Stimulated activated CD4-positive, alpha-beta T cell treated with anti-CD3 and anti-CD28 coated beads, Interleukin-12 subunit alpha, Interleukin-12 subunit beta, amount 100 ng/mL, for 24 hours (primary cell): Measurements from ENCODE around the gene ADM.
A peak's percentile ranks its signal among the peaks of the same experiment; 100 is the strongest.

Source experiments
- DNase-seq, 2 experiments: peaks; one replicate each; pipeline ENCODE4 v3.0.0-alpha.2; 2020; ENCODE audit warnings: low read depth in 2 of 2

Gene ADM

DNA sequence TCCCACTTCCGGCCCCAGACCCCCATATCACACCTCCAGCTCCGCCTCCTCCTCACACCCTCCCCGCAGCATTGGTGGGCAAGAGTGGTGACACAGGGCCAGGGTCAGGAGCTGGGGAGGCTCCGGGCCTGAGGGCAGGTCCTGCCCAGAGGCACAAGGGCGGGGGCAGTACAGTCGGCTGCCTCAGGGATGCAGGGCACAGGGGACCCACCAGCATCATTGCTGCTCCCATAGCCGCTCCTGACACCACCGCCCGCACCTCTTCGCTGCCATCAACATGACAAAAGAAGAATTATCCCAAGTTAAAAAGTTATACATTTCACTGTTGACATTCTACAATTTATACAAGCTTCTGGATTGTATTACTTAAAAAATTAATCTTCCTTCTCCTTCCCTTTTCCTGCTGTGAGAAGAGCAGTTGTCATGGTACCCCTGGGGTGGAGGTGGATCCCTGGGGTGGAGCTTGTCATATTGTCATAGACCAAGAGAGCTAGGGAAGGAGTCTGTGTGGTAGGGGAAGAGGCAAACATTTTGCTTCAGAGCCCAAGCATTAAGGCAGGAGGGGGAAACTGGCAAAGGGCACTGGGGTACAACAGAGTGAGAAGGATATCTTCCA is 15.0 kb upstream of the ADM start:
- DNase-seq, result no peak

DNA sequence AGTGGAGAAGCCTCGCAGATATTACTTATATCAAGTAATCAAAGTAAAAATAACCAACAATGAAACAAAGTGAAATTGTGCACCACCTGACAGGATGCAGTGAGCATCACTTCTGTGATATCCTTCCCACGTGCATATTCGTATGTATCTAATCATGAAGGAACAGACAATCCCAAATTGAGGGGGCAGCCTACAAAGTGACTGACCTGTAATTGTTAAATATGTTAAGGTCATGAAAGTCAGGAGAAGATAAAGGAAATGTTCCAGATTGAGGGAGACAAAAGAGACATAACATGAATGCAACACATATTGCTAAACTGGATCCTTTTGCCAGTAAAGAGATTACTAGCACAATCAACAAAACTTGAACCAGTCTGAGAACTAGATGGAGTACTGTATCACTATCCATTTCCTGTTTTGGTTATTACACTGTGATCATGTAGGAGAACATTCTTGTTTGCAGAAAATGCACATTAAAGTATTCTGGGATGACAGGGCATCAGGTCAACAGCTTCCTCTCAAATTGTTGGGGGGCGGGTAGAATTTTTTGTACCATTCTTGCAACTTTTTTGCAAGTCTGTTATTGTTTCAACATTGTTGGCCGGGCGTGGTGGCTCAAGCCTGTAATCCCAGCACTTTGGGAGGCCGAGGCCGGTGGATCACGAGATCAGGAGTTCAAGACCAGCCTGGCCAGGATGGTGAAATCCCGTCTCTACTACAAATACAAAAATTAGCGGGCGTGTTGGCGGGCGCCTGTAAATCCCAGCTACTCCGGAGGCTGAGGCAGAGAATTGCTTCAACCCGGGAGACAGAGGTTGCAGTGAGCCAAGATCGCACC is 12.9 kb upstream of the ADM start:
- DNase-seq, result no peak

DNA sequence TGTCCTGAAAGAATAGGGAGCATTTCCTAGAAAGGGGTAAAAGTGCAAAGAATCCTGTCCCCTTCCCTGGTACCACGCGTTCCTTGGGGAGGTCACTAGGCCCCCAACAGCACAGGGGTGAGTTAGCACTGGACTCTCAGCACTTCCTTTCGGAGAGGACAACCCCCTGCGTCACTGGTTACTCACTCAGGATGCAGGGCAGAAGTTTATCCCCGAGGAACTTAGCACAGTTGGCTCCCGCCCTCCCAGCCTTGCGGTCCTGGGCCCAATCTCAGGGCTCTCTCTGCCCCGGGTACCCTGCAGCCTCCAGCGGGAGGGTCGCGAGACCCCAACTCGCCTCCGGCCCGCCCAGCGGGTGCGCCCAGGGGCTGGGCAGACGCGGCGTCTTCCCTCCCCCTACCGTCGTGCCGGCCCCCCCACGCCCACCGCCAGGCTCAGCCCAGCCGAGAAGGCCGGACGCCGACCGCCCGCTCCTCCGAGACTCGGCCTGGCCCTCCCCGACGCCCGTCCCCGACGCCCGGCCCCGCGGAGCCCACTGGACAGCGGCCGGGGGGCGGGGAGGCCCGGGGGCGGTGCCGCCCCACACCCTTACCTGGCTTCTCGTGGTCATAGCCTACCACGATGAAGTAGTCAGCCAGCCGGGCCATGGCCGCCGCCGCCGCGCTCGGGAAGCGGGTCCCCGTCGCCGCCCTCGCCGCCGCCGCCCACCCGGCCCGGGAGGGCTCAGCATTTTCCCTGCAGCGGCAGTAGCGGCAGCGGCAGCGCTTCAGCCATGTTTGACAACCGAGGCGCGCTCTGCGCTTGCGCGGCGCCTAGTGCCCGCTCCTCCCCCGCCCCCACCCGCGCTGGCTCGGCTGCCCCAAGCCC is 11.2 kb upstream of the ADM start, which contains the start of gene SBF2:
Gene SBF2 (minus strand): TSS at position 797 of the 867 bp plus-strand sequence. CDS start 150 bp downstream, at position 647.
- DNase-seq, result peak; percentile 49 to 65

DNA sequence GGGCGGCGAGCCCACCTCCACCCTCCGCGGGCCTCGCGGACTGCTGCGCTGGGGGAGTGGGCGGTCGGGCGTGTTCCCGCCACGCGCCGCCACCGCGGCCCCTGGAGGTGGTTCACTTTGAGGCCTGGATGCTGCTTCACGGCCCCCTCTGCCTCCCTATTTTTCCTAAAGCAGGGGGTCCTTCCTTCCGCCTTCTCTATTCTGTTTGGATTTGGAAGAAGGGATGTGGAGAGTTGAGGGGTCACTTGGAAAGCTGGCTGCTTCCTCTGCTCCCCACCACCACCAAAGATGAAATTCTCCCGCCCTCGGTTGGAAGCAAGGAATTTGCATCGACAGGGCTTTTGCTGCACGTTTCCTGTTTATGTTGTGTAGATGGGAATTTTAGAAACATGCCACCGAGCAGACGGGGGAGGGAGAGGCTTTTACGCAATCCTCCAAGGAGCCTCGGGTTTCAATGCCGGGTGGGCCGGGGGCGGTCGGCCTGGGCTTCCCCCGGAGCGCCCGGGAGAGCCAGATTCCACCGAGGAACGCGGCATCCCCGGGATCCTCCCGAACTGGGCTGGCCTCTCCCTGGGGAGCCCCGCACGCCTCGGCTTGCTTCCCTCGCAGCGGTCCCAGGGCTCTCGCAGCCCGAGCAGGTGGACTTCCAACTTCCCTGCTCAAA is 10.5 kb upstream of the ADM start:
- no peak for DNase-seq

DNA sequence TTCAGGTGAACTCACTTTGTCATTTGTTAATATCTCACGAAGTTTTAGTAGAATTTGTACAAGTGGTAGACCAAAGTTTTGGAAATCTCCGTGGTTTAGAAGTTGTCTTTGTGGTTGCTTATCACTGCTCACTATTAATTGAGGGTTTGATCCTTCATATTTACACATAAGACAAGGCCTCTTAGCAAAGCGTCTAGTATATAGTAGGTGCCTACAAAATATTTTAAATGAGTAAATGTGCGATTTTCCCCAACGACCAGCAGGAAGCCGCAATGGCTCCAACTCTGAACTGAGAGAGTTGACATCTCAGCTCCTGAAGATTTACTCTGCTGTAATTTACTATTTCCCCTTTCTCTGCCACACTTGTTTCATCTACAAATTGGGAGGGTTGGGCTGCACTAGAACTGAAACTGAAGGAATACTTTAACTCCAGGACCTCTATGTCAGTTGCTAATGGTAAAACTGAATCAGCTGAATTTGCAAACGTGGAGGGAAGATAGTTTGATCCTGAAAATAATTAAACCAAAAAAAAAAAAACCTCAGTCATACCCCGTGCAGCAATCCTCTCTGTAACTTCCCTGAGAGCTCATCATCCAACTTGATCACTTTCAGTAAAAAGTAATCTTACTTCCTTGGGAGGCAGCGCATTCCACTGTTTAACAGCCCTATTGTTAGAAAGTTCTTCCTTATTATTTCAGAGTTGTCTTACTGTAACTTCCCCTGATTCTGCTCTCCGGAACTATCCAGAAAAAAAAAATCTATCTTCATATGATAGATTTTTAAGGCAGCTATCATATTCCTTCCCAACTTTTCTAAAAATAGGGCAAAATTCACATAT is 9.6 kb upstream of the ADM start:
- no peak for DNase-seq

DNA sequence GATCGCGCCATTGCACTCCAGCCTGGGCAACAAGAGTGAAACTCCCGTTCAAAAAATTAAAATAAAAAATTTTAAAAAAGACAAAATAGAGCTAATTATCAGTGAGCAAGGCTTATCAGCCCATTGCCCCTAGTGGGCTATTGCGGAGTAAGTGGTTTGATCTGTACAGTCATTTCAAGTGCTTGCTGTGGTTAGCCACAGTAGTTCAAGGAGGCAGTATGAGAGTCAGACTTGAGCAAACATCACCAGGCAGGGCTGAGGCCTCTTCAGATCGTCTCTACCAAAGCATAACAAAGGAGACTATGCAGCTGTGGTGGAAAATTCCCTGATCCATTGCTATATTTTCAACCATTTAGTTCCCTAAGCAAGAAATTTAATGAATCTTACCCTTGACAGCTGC is 6.5 kb upstream of the ADM start:
- DNase-seq, result no peak

DNA sequence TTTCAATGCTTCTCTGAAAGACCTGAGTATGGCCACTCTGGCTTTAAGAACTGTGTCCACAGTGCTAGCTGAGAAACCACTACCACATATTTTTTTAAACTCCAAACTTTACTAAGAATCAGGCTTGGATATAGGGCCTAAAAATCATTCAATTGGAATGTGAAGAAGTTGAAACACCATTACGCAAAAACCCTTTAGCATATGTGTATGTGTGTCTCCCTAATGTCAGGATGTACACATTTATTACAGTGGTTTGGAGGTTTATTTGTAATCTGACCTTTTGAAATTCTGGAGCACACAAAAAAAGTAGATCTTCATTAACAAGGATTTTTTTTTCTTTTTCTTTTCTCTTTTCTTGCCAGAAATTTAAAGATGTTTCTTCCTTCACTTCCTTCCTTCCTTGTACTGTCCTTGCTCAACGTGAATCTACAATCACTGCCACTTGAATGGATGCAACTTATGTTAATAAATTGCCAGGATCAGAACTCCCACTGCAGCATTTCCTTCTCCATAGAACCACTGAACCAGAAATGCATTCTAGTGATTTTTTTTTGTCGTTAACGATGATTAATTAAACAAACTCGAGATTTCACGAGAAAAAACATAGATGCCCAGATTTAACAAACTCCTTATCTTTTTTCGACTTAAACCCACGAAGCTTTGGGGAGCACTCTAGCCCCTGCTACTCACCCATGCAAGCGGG is 3.1 kb upstream of the ADM start:
- no peak for DNase-seq

DNA sequence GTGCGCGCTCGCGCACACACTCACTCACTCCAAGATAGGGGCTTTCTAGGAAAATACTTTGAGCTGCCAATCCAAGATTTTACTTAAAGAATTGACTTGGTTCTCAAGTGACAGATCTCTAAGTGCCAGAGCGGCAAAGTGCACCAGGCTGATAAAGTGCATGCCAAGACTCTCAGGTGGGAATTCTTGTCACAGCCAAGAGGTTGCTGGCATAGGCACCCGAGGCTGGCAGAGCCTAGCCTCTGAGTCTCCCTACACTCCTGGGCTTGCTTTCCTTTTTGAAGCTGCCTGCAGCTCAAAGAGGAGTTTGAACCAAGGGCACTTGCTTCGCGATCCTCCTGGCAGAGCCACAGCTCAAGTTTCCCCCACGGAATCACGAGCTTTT is 2.5 kb upstream of the ADM start:
- no peak for DNase-seq

DNA sequence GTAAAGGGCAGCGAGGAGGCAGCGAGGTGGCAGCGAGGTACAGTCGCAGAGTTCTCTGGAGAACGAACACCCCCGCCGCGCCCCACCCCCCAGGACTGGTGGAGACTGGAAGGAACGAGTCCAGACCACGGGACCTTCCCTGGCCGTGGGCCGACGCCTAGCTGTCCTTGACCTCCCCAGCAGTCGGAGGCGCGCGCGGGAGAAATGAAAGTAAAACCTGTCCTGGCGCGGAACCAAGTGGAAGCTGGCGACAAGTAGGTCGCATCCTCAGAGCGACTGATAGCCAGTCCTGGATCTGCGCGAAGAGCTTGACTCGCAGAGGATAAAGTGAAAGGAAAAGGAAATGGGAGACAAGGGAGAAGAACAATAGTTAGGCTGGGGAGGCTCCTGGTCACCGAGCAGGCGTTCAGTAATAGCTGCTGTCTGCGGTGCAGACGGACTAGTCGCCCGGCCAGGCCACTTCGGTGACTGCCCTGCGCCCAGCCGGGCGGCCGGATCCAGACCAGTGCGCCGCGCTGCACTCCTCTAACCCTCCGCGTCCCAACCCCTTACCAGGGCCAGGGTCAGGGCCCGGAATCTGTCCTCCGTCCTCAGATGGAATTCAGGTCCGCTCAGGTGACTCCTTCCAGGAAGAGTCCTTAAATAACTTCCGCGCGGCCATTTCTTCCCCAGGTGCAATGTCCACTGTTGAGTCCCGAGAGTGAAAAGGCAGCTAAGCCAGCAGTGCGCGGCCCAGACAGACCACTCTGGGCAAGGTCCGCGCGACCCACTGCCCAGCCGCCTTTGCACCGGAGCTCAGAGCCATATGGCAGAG is 1.9 kb upstream of the ADM start:
- peak in 1 of 2 experiments; percentile 24 for DNase-seq

DNA sequence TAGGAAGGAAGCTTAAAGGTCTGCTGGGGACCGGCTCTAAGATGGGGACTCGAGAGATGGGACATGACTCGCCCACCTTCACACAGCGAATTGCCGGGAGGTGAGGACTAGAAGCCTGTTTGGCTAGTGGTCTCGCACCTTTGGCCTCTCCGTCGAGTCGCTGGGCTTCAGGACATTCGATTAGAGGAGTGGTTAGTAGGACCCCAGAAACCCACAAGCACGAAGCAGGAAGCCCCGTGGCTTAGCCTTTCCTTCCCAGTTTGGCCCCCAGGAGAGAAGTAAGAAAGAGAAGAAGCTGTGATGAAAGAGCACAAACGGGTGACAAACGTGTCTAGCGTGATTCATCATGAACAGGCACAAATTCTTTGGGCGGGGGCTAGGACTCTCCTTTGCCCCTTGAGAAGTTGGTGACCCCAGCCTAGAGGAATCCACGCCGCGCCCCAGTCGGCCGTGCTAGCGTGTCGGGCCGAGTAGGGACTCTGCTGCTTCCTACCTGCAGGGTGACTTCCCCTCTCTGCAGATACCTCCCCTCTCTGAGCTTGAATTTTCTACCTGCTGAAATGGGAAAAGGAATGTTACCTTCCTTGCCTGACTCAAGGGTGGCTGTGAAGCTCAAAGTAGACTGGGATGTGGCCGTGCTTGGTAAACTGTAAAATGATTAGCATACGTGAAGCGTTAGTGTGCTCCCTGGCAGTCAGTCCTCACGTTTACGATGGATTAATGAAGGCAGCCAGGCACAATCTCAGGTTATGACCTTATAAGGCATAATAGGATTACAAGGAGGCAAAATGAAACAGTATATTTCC is 1.1 kb upstream of the ADM start:
- no peak for DNase-seq

DNA sequence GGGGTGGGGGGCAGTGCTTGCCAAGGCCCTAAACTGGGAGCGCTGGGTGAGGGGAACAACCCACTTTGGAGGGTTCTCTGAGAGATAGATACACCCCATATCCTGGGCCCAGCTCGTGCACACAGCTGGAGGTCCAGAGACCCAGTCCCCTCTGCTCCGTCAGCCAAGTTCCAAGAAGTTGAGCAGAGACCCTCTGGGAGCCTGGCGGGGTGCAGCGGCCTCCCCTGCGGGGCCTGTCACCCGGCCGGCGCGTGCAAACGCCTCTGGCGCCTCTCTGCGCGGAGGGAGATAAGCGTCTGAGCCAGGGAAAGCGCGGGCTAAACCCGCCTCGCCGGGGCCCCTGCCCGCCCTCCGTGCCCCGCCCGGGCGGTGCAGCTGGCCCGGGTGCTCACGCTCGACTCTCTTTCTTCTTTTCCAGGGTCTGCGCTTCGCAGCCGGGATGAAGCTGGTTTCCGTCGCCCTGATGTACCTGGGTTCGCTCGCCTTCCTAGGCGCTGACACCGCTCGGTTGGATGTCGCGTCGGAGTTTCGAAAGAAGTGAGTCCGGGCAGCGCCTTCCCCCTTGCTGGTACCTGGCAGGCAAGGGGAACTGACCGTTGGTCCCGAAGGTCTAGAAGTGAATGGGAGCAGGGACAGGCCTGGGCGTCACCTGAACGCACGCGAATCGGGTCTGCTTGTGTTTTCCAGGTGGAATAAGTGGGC is 540 bp downstream of the ADM start:
- DNase-seq, result no peak

DNA sequence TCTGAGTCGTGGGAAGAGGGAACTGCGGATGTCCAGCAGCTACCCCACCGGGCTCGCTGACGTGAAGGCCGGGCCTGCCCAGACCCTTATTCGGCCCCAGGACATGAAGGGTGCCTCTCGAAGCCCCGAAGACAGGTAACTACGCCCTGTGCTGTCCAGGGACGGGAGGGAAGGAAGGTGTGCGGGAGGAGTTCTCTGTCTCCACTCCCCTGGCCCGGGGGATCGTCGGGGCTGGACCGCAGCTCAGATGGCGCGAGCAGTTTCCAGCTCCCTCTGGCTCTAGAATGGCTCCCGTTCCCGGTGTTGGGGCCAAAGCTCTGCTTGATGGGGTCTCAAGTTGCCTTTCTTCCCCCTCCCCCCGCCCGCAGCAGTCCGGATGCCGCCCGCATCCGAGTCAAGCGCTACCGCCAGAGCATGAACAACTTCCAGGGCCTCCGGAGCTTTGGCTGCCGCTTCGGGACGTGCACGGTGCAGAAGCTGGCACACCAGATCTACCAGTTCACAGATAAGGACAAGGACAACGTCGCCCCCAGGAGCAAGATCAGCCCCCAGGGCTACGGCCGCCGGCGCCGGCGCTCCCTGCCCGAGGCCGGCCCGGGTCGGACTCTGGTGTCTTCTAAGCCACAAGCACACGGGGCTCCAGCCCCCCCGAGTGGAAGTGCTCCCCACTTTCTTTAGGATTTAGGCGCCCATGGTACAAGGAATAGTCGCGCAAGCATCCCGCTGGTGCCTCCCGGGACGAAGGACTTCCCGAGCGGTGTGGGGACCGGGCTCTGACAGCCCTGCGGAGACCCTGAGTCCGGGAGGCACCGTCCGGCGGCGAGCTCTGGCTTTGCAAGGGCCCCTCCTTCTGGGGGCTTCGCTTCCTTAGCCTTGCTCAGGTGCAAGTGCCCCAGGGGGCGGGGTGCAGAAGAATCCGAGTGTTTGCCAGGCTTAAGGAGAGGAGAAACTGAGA is 1.4 kb downstream of the ADM start:
- no peak for DNase-seq

DNA sequence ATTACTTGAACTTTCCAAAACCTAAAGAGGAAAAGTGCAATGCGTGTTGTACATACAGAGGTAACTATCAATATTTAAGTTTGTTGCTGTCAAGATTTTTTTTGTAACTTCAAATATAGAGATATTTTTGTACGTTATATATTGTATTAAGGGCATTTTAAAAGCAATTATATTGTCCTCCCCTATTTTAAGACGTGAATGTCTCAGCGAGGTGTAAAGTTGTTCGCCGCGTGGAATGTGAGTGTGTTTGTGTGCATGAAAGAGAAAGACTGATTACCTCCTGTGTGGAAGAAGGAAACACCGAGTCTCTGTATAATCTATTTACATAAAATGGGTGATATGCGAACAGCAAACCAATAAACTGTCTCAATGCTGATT is 2.1 kb downstream of the ADM start:
- DNase-seq, result no peak

DNA sequence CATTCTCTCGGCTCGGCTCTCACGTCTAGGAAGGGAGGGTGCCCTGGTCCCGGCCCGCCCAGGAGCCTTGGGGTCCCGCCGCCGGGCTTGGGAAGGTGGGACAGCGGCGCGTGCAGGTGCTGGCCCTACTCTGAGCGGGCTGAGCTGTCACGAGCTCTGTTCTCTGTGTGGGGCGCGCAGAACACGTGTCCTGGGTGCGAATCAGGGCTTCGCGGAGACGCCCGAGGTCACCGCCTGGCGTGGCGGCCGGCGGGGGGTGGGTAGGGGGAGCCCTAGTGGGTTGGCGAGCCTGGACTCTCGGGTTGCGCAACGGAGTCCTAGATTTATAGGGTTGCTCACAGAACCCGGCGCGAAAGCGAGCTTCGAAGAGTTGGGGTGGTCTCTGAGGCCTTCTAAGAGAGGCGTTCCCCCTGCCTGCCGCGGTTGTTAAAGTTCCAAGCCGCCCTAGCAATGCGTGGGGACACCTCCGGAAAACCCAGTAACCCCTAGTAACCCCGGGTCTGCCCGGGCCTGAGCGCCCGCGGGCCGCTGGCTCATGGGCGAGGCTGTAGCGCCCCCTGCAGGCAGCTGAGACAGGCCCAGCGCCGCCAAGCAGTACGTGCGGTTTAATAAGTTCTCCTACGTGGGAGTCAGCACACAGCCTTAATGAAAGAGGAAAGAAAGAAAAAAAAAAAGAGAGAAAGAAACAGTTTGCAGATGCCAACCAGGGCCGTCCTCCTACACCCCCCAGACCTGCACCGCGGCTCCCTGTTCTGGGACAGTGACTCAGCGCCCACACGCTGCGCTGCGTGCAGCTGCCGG is 2.7 kb downstream of the ADM start:
- DNase-seq, result peak; percentile 66 to 74

DNA sequence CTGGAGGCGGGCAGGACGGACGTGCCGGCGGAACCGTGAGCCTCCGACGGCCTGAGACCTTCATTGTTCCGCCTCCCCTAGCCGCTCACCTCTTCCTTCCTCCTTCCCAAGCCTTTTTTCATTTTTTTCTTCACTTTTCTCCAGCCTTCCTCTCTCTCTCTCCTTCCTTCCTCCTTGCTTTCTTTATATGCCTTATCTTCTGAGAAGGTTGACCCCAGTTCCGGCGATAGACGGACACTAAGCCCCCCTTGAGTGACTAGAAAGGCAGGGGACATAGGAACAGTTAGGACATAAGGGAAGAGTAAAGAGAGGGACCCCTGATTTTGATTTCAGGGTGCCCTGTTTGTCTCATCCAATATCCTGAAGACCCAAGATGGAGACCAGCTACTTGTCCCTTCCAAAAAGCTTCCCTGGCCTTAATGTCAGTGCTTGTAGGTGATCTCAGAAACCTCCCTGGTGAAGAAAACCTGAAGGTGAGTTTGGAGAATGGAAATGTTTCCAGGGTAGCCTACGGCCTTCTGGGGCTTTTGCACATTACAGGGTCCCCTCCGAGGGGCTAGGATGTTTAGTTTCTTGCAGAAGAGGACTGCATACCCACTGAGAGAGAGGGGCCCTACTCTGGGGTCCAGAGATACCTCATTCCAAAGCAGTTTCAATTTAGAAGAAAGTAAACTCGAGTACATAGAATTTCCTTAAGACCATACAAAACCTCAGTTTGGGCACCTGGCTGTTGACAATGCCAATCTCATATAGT is 3.5 kb downstream of the ADM start:
- no peak for DNase-seq
